SJSA1 (cell line): ENCODE results near the gene STRN3. TPM values are rescaled to one million over a fixed set of nuclear protein-coding genes. Genes with fewer than 3 reads are reported as not detected.

Experiments
- DNase-seq, 2 experiments: peaks; one replicate each; pipeline ENCODE4 v3.0.0-alpha.2; 2015 to 2020; ENCODE audit warnings: low spot score in 2 of 2, low read depth in 1 of 2
- H3K27ac ChIP-seq: fragments of 250-450 bp; sonication (Bioruptor Pico); 2 replicates; pipeline ENCODE4 v1.5.1; 2020; ENCODE audit warnings: mild to moderate bottlenecking, moderate library complexity
- H3K27me3 ChIP-seq: fragments of 250-450 bp; sonication (Bioruptor Pico); replicated peaks from 2 replicates; pipeline ENCODE4 v1.5.1; 2020; ENCODE audit warnings: mild to moderate bottlenecking, moderate library complexity
- H3K36me3 ChIP-seq: fragments of 250-450 bp; sonication (Bioruptor Pico); 2 replicates; pipeline ENCODE4 v1.5.1; 2020; ENCODE audit warnings: mild to moderate bottlenecking
- H3K4me1 ChIP-seq: fragments of 250-450 bp; sonication (Bioruptor Pico); replicated peaks from 2 replicates; pipeline ENCODE4 v1.6.1; 2021; ENCODE audit warnings: mild to moderate bottlenecking
- H3K4me3 ChIP-seq: fragments of 250-450 bp; sonication (Bioruptor Pico); 2 replicates; pipeline ENCODE4 v1.5.1; 2020; ENCODE audit warnings: mild to moderate bottlenecking
- H3K9me3 ChIP-seq: fragments of 250-450 bp; sonication (Bioruptor Pico); replicated peaks from 2 replicates; pipeline ENCODE4 v1.5.1; 2020; ENCODE audit warnings: mild to moderate bottlenecking
- total RNA-seq: library from RNA; depleted of rRNA; stranded (reverse); fragments of >200 nt; shearing (Covaris generic); gene quantifications from 2 replicates; pipeline ENCODE4 v1.2.3, GENCODE V29; 2014

The STRN3 gene
- total RNA-seq, 1 experiment from 2014 or later = 52.2 TPM

GRCh38 chr14:30872602-30873001, 153.6 kb downstream of the STRN3 start:
- Histone ChIP-seq H3K36me3 (no peaks in the 10 kb centered on the region), H3K9me3 (no peaks in the 10 kb centered on the region; the same call in 1 of the 2 replicates), H3K4me1 (peaks cover 14% of the 10 kb centered on the region), H3K27ac (no peak overlapping the region), H3K27me3 (peaks cover 45% of the 10 kb centered on the region), H3K4me3 (no peak overlapping the region)
- DNase-seq = no peak

- H3K27me3 ChIP-seq = peaks cover 40% of the 10 kb centered on the region
- no peaks in the 10 kb centered on the region; the same call in 1 of the 2 replicates for H3K9me3 ChIP-seq
- peaks cover 8% of the 10 kb centered on the region for H3K4me1 ChIP-seq
- H3K4me3 ChIP-seq = no peak overlapping the region
- H3K27ac ChIP-seq = no peak overlapping the region
- no peaks in the 10 kb centered on the region for H3K36me3 ChIP-seq
- no peak for DNase-seq
Measured at GRCh38 chr14:30869551-30870155, 156.5 kb downstream of the STRN3 start.

GRCh38 chr14:30868736-30869135, 157.4 kb downstream of the STRN3 start:
- Histone ChIP-seq H3K27me3 (peaks cover 38% of the 10 kb centered on the region), H3K9me3 (no peaks in the 10 kb centered on the region), H3K4me3 (no peak overlapping the region), H3K4me1 (no peaks in the 10 kb centered on the region), H3K27ac (no peak overlapping the region), H3K36me3 (no peaks in the 10 kb centered on the region)
- no peak for DNase-seq

- Histone ChIP-seq H3K4me1 (no peaks in the 10 kb centered on the region), H3K4me3 (no peak overlapping the region), H3K27me3 (peaks cover 27% of the 10 kb centered on the region), H3K27ac (no peak overlapping the region), H3K9me3 (no peaks in the 10 kb centered on the region), H3K36me3 (no peaks in the 10 kb centered on the region)
- no peak for DNase-seq
Measured at GRCh38 chr14:30864934-30865333, 161.2 kb downstream of the STRN3 start.

GRCh38 chr14:30861200-30861599, 165.0 kb downstream of the STRN3 start:
- H3K4me1 ChIP-seq = no peaks in the 10 kb centered on the region
- no peak overlapping the region for H3K27ac ChIP-seq
- H3K27me3 ChIP-seq = peaks cover 21% of the 10 kb centered on the region
- no peaks in the 10 kb centered on the region for H3K36me3 ChIP-seq
- no peak for DNase-seq
- no peak overlapping the region for H3K4me3 ChIP-seq
- no peaks in the 10 kb centered on the region for H3K9me3 ChIP-seq

- H3K27me3 ChIP-seq = no peaks in the 10 kb centered on the region
- H3K36me3 ChIP-seq = no peaks in the 10 kb centered on the region
- no peaks in the 10 kb centered on the region for H3K9me3 ChIP-seq
- no peaks in the 10 kb centered on the region for H3K4me1 ChIP-seq
- H3K27ac ChIP-seq = no peak overlapping the region
- DNase-seq = no peak
- no peak overlapping the region for H3K4me3 ChIP-seq
Measured at GRCh38 chr14:30855345-30856037, 170.7 kb downstream of the STRN3 start.

- Histone ChIP-seq H3K27ac (no peak overlapping the region), H3K27me3 (no peaks in the 10 kb centered on the region), H3K9me3 (no peaks in the 10 kb centered on the region), H3K4me3 (no peak overlapping the region), H3K4me1 (no peaks in the 10 kb centered on the region), H3K36me3 (no peaks in the 10 kb centered on the region)
- no peak for DNase-seq
Measured at GRCh38 chr14:30854492-30854891, 171.7 kb downstream of the STRN3 start.

GRCh38 chr14:30853946-30854345, 172.2 kb downstream of the STRN3 start:
- Histone ChIP-seq H3K9me3 (no peaks in the 10 kb centered on the region), H3K27ac (no peak overlapping the region), H3K4me3 (no peak overlapping the region), H3K4me1 (no peaks in the 10 kb centered on the region), H3K27me3 (no peaks in the 10 kb centered on the region), H3K36me3 (no peaks in the 10 kb centered on the region)
- no peak for DNase-seq

GRCh38 chr14:30849983-30850382, 176.2 kb downstream of the STRN3 start:
- Histone ChIP-seq H3K4me3 (no peak overlapping the region), H3K27me3 (no peaks in the 10 kb centered on the region), H3K27ac (no peak overlapping the region), H3K4me1 (no peaks in the 10 kb centered on the region), H3K36me3 (no peaks in the 10 kb centered on the region), H3K9me3 (no peaks in the 10 kb centered on the region)
- no peak for DNase-seq

GRCh38 chr14:30849354-30849753, 176.8 kb downstream of the STRN3 start:
- Histone ChIP-seq H3K4me1 (no peaks in the 10 kb centered on the region), H3K27ac (no peak overlapping the region), H3K9me3 (no peaks in the 10 kb centered on the region), H3K4me3 (no peak overlapping the region), H3K36me3 (no peaks in the 10 kb centered on the region), H3K27me3 (no peaks in the 10 kb centered on the region)
- DNase-seq = no peak

- no peaks in the 10 kb centered on the region for H3K4me1 ChIP-seq
- no peak for DNase-seq
- H3K27me3 ChIP-seq = no peaks in the 10 kb centered on the region
- no peaks in the 10 kb centered on the region for H3K9me3 ChIP-seq
- no peak overlapping the region for H3K4me3 ChIP-seq
- H3K36me3 ChIP-seq = no peaks in the 10 kb centered on the region
- H3K27ac ChIP-seq = no peak overlapping the region
Measured at GRCh38 chr14:30848449-30849240, 177.5 kb downstream of the STRN3 start.
